GM19023 (cell line): ENCODE measurements around the gene SRGN.
"Not testable (repeated sequence)": the region's sequence is repeated elsewhere in the genome, so short reads cannot be mapped to it uniquely, and the experiment has no call there.

Experiments used
- ATAC-seq: cut with Tn5 transposase; IDR thresholded peaks from one replicate; pipeline ENCODE4 v1.9.1; 2021; ENCODE audit warnings: mild to moderate bottlenecking, moderate library complexity; ENCODE audit not compliant: unreplicated experiment

SRGN gene

GRCh38 chr10:69125554-69125953 is 37.7 kb downstream of the SRGN start:
- no peak for ATAC-seq

- no peak for ATAC-seq
Observed at GRCh38 chr10:69130251-69130650, 42.3 kb downstream of the SRGN start.

GRCh38 chr10:69139961-69140360 is 52.1 kb downstream of the SRGN start:
- ATAC-seq: no peak

GRCh38 chr10:69141304-69141703 is 53.4 kb downstream of the SRGN start:
- ATAC-seq: no peak

- not testable (repeated sequence) for ATAC-seq
Observed at GRCh38 chr10:69142074-69142473, 54.2 kb downstream of the SRGN start.

GRCh38 chr10:69142983-69143382 is 55.1 kb downstream of the SRGN start:
- ATAC-seq: no peak

- no peak for ATAC-seq
Observed at GRCh38 chr10:69145329-69145728, 57.4 kb downstream of the SRGN start.

GRCh38 chr10:69145864-69146263 is 58.0 kb downstream of the SRGN start:
- no peak for ATAC-seq

GRCh38 chr10:69146759-69147158 is 58.9 kb downstream of the SRGN start:
- ATAC-seq: no peak

GRCh38 chr10:69151984-69152383 is 64.1 kb downstream of the SRGN start:
- ATAC-seq: no peak

GRCh38 chr10:69153227-69153626 is 65.3 kb downstream of the SRGN start:
- ATAC-seq: no peak
